GM23338 (cell line): ENCODE data around the gene ANKMY2. TPM values are rescaled to one million over a fixed set of nuclear protein-coding genes. Genes with fewer than 3 reads are reported as not detected.

Experiments used
- ATAC-seq: fragments of 200-7000 bp; cut with Tn5 transposase; 3 replicates; pipeline ENCODE4 v1.9.1; 2020
- DNase-seq: peaks from one replicate; pipeline ENCODE4 v3.0.0-alpha.2; 2015; ENCODE audit warnings: low spot score
- H2AFZ ChIP-seq: fragments of 200-600 bp; sonication (generic); 2 replicates; pipeline ENCODE4 v1.8.0; 2016; ENCODE audit warnings: antibody characterized with exemption, mild to moderate bottlenecking, moderate library complexity
- H3F3A ChIP-seq: fragments of 200-600 bp; sonication (generic); replicated peaks from 2 replicates; pipeline ENCODE4 v1.8.0; 2017; ENCODE audit warnings: antibody characterized with exemption, mixed run types, low read depth
- H3K27ac ChIP-seq: fragments of 200-600 bp; sonication (generic); 2 replicates; pipeline ENCODE4 v1.6.1; 2016; ENCODE audit warnings: low read depth
- H3K27me3 ChIP-seq: fragments of 200-600 bp; sonication (generic); 2 replicates; pipeline ENCODE4 v1.8.0; 2016; ENCODE audit warnings: mild to moderate bottlenecking, mixed run types, moderate library complexity; ENCODE audit not compliant: insufficient read depth
- H3K36me3 ChIP-seq: fragments of 200-600 bp; sonication (generic); 2 replicates; pipeline ENCODE4 v1.8.0; 2016; ENCODE audit warnings: mild to moderate bottlenecking; ENCODE audit not compliant: insufficient read depth
- H3K4me1 ChIP-seq: fragments of 200-600 bp; sonication (generic); 2 replicates; pipeline ENCODE4 v1.8.0; 2016; ENCODE audit warnings: mild to moderate bottlenecking, moderate library complexity; ENCODE audit not compliant: insufficient read depth
- H3K4me2 ChIP-seq: fragments of 200-600 bp; sonication (generic); 2 replicates; pipeline ENCODE4 v1.7.1; 2017; ENCODE audit warnings: mixed run types
- H3K4me3 ChIP-seq: fragments of 200-600 bp; sonication (generic); 2 replicates; pipeline ENCODE4 v1.6.1; 2016; ENCODE audit warnings: mixed run types
- H3K79me2 ChIP-seq: fragments of 200-600 bp; sonication (generic); replicated peaks from 2 replicates; pipeline ENCODE4 v1.8.0; 2017; ENCODE audit warnings: mild to moderate bottlenecking; ENCODE audit not compliant: insufficient read depth
- H3K9me2 ChIP-seq: fragments of 200-600 bp; sonication (generic); 2 replicates; pipeline ENCODE4 v1.8.0; 2017; ENCODE audit not compliant: insufficient read depth
- H4K20me1 ChIP-seq: fragments of 200-600 bp; sonication (generic); replicated peaks from 2 replicates; pipeline ENCODE4 v1.8.0; 2017; ENCODE audit warnings: mild to moderate bottlenecking; ENCODE audit not compliant: insufficient read depth
- H3K27ac Mint-ChIP-seq: 2 replicates; pipeline ENCODE4 v1.8.0; 2020; ENCODE audit warnings: inconsistent platforms, mild to moderate bottlenecking, moderate library complexity, mixed read lengths
- H3K27me3 Mint-ChIP-seq: 3 replicates; pipeline ENCODE4 v1.8.0; 2022; ENCODE audit warnings: low read depth, mild to moderate bottlenecking, moderate library complexity, mixed read lengths, inconsistent platforms; ENCODE audit not compliant: insufficient read depth, poor library complexity
- H3K36me3 Mint-ChIP-seq: 3 replicates; pipeline ENCODE4 v1.8.0; 2021; ENCODE audit warnings: low read depth, mild to moderate bottlenecking, inconsistent platforms, moderate library complexity, mixed read lengths
- H3K4me1 Mint-ChIP-seq: 3 replicates; pipeline ENCODE4 v1.8.0; 2020; ENCODE audit warnings: mild to moderate bottlenecking, inconsistent platforms, mixed read lengths
- H3K4me3 Mint-ChIP-seq: 3 replicates; pipeline ENCODE4 v1.8.0; 2021; ENCODE audit warnings: moderate library complexity, mild to moderate bottlenecking, inconsistent platforms, mixed read lengths
- H3K9me3 Mint-ChIP-seq: 3 replicates; pipeline ENCODE4 v1.8.0; 2020; ENCODE audit warnings: moderate library complexity, mild to moderate bottlenecking, inconsistent platforms, mixed read lengths
- CREB1 ChIP-seq: fragments of 250-450 bp; sonication (Bioruptor Pico); IDR thresholded peaks from 2 replicates; pipeline ENCODE4 v1.5.0; 2020; ENCODE audit warnings: low read depth, mild to moderate bottlenecking, moderate library complexity
- CTCF ChIP-seq, 2 experiments: fragments of 200-600 bp in 1 of 2; sonication (generic) in 1 of 2; conservative IDR thresholded peaks; 2 replicates each; pipeline versions ENCODE4 v1.5.1 to v1.6.1; 2016 to 2017; ENCODE audit warnings: antibody characterized with exemption in 2 of 2, low read depth in 2 of 2, mild to moderate bottlenecking in 2 of 2, moderate library complexity in 1 of 2
- ETS1 ChIP-seq: IDR thresholded peaks from 2 replicates; pipeline ENCODE4 v1.6.1; 2016; ENCODE audit warnings: antibody characterized with exemption
- NANOG ChIP-seq: IDR thresholded peaks from 2 replicates; pipeline ENCODE4 v1.6.1; 2016; ENCODE audit warnings: antibody characterized with exemption, borderline replicate concordance
- POLR2AphosphoS5 ChIP-seq: IDR thresholded peaks from 2 replicates; pipeline ENCODE4 v1.6.1; 2016; ENCODE audit warnings: antibody characterized with exemption, low read depth
- REST ChIP-seq: IDR thresholded peaks from one replicate; pipeline ENCODE4 v1.6.1; 2018; ENCODE audit warnings: antibody characterized with exemption; ENCODE audit not compliant: unreplicated experiment
- ZNF114 ChIP-seq: fragments of 250-450 bp; sonication (Bioruptor Pico); IDR thresholded peaks from 2 replicates; pipeline ENCODE4 v1.5.0; 2020; ENCODE audit warnings: mild to moderate bottlenecking, moderate library complexity
- ZNF331 ChIP-seq: fragments of 250-450 bp; sonication (Bioruptor Pico); IDR thresholded peaks from 2 replicates; pipeline ENCODE4 v1.5.0; 2020; ENCODE audit warnings: low read depth, mild to moderate bottlenecking, moderate library complexity
- ZNF462 ChIP-seq: fragments of 250-450 bp; sonication (Bioruptor Pico); IDR thresholded peaks from 2 replicates; pipeline ENCODE4 v1.5.0; 2020; ENCODE audit warnings: mild to moderate bottlenecking, moderate library complexity
- polyA plus RNA-seq: library from polyadenylated mRNA; unstranded; fragments of >200 nt; fragmentation: Nextera tagmentation; extraction: Ambion mirVana; gene quantifications from 2 replicates; pipeline ENCODE4 v1.2.1, GENCODE V29; 2016
- total RNA-seq: library from RNA; depleted of rRNA; stranded (reverse); fragments of >200 nt; shearing (Covaris generic); gene quantifications from 2 replicates; pipeline ENCODE4 v1.2.3, GENCODE V29; 2014

The ANKMY2 gene
- total and polyA plus RNA-seq, 2 experiments from 2014 or later: 4.4 to 9.5 TPM

GRCh38 chr7:16655394-16655793, 9.8 kb upstream of the ANKMY2 start:
- Histone ChIP-seq H3K9me2 (no peaks in the 10 kb centered on the region), H3K79me2 (peaks cover 100% of the 10 kb centered on the region), H2AFZ (no peak overlapping the region), H3K27me3 (no peaks in the 10 kb centered on the region), H3K27ac (no peak overlapping the region), H3K36me3 (no peaks in the 10 kb centered on the region), H3K4me1 (peaks cover 27% of the 10 kb centered on the region), H3K4me2 (no peak overlapping the region), H3F3A (no peaks in the 10 kb centered on the region), H3K4me3 (no peak overlapping the region), H4K20me1 (peaks cover 39% of the 10 kb centered on the region)
- TF ChIP-seq ZNF462 (CRISPR knock-in tag): no peak
- no peak for TF ChIP-seq CREB1 (CRISPR knock-in tag)
- TF ChIP-seq CTCF (conservative IDR thresholded peaks at IDR 0.05; ENCODE audit: low read depth in 2 of 2): no peak
- no peak for TF ChIP-seq REST
- no peak for TF ChIP-seq ETS1
- TF ChIP-seq ZNF114 (CRISPR knock-in tag): no peak
- TF ChIP-seq POLR2AphosphoS5: no peak
- TF ChIP-seq NANOG: no peak
- TF ChIP-seq ZNF331 (CRISPR knock-in tag): no peak
- Mint-ChIP-seq H3K4me1 (peaks cover 41% of the 10 kb centered on the region), H3K9me3 (no peaks in the 10 kb centered on the region), H3K27me3 (peaks cover 1% of the 10 kb centered on the region), H3K4me3 (no peak overlapping the region), H3K36me3 (no peaks in the 10 kb centered on the region), H3K27ac (no peak overlapping the region; the same call in 1 of the 2 replicates)
- DNase-seq (no peak), ATAC-seq (no peak)
